GM12874 (cell line): ENCODE measurements around the gene ARPC2.

Source experiments
- TF ChIP-seq, protein P1 (sequence below): IDR thresholded peaks from 2 replicates; pipeline ENCODE4 v1.5.1; 2011; ENCODE audit warnings: low read depth, mild to moderate bottlenecking, control low read depth, low read length, moderate library complexity; ENCODE audit not compliant: insufficient read depth

The ARPC2 gene

DNA sequence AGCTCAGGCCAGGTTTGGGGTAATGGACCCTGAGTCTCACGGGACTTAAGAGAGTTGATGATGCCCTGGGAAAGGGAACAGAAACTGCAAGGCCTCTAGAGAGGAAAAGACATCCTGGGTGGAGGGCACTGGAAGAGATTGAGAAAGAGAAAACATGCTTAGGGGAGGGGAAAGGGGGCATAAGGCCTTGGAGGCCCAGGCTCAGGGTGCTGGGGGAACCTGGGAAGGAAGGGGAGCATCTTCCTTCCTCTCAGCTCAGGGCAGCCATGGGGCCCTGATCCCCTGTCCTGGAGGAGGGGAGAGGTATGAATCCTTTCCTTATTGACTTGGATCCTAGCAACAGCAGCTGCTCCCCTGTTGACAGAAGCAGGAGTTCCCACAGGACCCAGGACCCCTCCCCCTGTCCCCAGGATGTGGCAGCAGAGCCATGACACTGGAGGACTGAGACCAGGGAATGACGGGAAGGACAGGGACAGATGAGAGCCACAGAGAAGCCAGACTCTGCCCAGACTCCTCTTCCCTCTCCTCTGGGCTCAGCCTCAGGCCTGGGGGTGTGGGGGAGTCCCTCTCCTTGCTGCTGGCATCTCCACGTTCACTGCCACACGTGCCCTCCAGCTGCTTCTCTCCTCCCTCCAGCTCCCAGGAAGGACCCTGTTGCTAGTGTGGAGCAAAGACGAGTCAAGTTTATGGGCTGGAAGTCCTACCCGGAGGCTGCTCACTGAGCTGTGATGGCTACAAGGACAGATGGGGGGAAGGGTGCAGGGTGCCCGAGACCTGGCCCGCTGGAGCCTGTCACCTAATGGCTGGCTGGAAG lies 44.6 kb downstream of the ARPC2 start:
- TF ChIP-seq, protein P1, sequence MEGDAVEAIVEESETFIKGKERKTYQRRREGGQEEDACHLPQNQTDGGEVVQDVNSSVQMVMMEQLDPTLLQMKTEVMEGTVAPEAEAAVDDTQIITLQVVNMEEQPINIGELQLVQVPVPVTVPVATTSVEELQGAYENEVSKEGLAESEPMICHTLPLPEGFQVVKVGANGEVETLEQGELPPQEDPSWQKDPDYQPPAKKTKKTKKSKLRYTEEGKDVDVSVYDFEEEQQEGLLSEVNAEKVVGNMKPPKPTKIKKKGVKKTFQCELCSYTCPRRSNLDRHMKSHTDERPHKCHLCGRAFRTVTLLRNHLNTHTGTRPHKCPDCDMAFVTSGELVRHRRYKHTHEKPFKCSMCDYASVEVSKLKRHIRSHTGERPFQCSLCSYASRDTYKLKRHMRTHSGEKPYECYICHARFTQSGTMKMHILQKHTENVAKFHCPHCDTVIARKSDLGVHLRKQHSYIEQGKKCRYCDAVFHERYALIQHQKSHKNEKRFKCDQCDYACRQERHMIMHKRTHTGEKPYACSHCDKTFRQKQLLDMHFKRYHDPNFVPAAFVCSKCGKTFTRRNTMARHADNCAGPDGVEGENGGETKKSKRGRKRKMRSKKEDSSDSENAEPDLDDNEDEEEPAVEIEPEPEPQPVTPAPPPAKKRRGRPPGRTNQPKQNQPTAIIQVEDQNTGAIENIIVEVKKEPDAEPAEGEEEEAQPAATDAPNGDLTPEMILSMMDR = no peak

DNA sequence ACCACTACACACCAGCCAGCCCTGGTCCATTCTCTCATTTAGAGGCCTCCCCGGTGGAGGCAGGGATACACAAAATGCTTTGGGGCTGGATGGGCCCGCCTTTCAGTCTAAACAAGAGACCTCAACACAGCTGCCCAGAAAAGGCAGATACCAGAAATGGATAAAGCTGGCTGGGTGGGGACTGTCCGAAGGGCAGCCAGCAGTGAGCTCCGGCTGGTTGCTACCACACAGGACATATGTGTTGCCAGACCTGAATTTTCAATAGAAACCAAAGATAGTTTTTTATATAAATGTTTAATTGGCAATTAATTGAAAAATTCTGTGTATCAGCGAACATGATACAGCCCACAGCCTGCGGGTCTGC lies 45.2 kb downstream of the ARPC2 start:
- TF ChIP-seq, protein P1 = no peak

DNA sequence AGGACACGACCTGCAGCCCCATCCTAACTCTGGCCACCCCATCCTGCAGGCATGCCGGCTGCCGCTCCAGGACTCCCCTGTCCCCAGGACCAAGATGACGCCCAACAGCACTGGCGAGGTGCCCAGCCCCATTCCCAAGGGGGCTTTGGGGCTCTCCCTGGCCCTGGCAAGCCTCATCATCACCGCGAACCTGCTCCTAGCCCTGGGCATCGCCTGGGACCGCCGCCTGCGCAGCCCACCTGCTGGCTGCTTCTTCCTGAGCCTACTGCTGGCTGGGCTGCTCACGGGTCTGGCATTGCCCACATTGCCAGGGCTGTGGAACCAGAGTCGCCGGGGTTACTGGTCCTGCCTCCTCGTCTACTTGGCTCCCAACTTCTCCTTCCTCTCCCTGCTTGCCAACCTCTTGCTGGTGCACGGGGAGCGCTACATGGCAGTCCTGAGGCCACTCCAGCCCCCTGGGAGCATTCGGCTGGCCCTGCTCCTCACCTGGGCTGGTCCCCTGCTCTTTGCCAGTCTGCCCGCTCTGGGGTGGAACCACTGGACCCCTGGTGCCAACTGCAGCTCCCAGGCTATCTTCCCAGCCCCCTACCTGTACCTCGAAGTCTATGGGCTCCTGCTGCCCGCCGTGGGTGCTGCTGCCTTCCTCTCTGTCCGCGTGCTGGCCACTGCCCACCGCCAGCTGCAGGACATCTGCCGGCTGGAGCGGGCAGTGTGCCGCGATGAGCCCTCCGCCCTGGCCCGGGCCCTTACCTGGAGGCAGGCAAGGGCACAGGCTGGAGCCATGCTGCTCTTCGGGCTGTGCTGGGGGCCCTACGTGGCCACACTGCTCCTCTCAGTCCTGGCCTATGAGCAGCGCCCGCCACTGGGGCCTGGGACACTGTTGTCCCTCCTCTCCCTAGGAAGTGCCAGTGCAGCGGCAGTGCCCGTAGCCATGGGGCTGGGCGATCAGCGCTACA lies 45.9 kb downstream of the ARPC2 start:
- TF ChIP-seq, protein P1 = no peak

DNA sequence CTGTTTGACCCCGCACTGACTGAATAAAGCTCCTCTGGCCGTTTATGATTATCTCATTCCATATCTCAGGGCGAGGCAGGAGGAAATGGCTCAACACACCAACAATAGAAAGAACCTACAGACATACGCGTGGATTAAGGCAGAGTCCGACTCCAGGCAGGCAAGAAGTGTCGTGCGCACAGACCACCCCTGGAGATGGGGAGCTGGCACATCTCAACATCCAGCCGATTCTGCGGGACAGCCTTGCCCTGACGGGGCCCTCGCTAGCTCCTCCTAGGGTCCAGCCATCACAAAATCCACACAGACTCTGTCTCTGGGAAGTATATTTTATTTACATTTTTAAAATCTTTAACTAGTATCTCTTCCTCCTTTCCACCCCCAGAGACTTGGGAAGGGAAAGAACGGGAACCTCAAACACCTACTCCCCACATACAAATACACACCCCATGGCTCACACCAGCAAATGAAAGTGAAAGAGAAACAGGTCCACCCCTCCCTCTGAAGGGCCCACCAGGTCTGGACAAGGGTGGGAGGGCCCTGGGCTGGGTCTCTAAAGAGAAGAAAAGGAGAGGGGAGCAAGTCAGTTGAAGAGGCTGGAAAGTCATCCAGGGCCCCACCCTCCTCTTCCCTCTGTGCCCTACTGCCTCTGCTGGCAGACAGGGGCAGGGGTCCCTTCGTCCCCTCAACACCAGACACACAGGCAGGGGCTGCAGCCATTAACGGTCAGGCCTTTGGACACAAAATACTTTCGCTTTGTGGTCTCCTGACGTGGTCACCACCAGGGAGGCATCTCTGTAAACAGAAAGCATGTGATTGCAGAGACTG lies 47.0 kb downstream of the ARPC2 start:
- TF ChIP-seq, protein P1 = no peak

DNA sequence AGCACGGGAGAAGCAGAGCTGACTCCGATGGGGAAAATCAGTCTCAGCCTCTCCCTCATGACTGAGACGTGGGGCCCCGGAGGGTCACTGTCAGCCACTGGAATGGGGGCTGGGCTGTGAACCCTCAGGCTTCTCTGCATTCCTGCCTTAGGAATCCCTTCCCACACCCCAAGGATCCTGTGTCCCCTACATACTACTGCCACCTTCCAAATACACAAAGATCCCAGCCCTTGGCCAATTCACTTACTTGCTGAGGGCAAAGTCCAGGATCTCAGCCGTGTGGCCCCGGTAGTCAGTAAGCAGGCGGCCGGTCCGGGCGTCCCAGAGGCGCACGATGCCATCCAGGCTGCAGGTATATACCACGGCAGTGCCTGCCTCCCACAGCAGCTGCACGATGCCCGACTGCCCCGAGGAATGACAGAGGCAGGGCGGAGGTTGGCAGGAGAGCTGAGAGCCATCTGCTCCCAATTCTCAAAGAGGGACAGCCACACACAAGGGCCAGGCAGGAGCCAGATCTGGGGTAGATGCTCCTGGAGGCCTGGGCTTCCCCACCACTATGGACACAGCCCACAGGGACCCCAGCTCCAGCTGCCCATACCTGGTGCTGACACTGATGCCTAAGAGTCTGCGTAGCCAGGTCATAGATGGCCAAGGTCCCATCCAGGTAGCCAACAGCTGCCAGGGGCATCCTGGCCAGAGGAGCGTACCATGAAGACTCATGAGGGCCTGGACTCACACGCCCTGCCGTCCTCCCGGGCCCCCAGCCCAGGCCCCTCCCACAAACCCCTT lies 48.0 kb downstream of the ARPC2 start:
- TF ChIP-seq, protein P1 = no peak

DNA sequence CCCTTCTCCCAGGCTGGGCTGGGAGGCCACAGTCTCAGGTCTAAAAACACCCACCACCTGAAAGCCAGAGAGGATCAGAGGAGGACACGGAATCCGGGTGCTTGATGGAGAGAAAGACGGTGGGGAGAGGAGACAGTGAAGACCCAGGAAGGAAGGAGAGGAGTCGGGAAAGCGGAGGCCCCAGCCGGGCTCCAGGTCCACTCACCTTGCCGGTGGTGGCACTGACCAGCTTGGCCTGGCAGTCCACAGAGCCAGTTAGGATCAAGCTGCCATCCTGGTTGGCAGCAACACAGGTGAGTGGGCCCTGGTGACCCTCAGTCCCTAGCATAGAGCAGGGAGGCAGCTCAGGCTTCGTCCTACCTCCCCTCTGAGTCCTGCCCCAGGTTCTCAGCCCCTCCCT lies 48.6 kb downstream of the ARPC2 start:
- TF ChIP-seq, protein P1 = no peak
